ENCODE results near the gene CEBPA.

Gene CEBPA

DNA sequence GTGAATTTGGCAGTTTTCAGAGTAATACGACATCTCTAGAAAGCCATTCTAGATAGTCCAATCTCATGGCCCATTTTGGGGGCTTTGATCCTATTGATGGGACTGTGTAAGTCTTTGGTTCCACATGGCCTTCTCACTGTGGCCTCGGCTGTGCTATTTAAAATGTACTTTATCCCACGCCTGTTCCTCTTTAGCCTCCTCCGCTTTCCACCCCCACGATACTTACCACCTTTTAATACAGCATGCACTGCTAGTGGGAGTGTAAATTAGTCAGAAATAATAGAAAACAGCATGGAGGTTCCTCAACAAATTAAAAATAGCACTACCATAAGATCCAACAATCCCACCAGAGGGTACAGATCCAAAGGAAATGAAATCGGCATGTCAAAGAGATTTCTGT lies 42.8 kb upstream of the CEBPA start:
- no peak for TF ChIP-seq SPI1 (IDR thresholded peaks at IDR 0.05; ENCODE audit: borderline replicate concordance, low read depth)
- TF ChIP-seq, protein P1, sequence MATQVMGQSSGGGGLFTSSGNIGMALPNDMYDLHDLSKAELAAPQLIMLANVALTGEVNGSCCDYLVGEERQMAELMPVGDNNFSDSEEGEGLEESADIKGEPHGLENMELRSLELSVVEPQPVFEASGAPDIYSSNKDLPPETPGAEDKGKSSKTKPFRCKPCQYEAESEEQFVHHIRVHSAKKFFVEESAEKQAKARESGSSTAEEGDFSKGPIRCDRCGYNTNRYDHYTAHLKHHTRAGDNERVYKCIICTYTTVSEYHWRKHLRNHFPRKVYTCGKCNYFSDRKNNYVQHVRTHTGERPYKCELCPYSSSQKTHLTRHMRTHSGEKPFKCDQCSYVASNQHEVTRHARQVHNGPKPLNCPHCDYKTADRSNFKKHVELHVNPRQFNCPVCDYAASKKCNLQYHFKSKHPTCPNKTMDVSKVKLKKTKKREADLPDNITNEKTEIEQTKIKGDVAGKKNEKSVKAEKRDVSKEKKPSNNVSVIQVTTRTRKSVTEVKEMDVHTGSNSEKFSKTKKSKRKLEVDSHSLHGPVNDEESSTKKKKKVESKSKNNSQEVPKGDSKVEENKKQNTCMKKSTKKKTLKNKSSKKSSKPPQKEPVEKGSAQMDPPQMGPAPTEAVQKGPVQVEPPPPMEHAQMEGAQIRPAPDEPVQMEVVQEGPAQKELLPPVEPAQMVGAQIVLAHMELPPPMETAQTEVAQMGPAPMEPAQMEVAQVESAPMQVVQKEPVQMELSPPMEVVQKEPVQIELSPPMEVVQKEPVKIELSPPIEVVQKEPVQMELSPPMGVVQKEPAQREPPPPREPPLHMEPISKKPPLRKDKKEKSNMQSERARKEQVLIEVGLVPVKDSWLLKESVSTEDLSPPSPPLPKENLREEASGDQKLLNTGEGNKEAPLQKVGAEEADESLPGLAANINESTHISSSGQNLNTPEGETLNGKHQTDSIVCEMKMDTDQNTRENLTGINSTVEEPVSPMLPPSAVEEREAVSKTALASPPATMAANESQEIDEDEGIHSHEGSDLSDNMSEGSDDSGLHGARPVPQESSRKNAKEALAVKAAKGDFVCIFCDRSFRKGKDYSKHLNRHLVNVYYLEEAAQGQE (IDR thresholded peaks at IDR 0.05; ENCODE audit: insufficient replicate concordance, low read depth) = no peak
- TF ChIP-seq POLR2AphosphoS5 (IDR thresholded peaks at IDR 0.05; ENCODE audit: low read depth) = no peak
- H3K27me3 ChIP-seq (ENCODE audit: insufficient read depth, poor library complexity, severe bottlenecking) = no peaks in the 10 kb centered on the region
- H3K4me3 ChIP-seq (replicated peaks; ENCODE audit: insufficient read depth, low read length) = no peak overlapping the region
- H3K27ac ChIP-seq (replicated peaks) = no peak overlapping the region
- no peak for DNase-seq (ENCODE audit: low read depth in 1 of 2, low spot score in 1 of 2)

DNA sequence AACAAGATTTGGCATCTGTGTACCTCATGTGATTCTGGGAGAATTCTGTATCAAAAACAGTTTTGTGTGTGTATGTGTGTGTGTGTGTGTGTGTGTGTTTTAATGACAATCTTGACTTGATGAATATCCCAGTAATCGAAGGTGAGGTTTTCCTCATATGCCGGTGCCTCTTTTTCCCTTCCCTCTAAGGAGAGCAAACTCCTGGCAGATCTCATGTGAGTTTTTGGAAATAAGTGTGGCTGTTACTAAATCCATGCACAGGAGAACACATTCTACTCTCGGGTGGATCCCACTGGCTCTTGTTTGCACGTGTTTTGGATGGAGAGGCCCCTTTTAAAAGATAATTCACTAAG lies 42.2 kb upstream of the CEBPA start:
- no peak for TF ChIP-seq GABPA (IDR thresholded peaks at IDR 0.05; ENCODE audit: low read depth)
- TF ChIP-seq, protein P2, sequence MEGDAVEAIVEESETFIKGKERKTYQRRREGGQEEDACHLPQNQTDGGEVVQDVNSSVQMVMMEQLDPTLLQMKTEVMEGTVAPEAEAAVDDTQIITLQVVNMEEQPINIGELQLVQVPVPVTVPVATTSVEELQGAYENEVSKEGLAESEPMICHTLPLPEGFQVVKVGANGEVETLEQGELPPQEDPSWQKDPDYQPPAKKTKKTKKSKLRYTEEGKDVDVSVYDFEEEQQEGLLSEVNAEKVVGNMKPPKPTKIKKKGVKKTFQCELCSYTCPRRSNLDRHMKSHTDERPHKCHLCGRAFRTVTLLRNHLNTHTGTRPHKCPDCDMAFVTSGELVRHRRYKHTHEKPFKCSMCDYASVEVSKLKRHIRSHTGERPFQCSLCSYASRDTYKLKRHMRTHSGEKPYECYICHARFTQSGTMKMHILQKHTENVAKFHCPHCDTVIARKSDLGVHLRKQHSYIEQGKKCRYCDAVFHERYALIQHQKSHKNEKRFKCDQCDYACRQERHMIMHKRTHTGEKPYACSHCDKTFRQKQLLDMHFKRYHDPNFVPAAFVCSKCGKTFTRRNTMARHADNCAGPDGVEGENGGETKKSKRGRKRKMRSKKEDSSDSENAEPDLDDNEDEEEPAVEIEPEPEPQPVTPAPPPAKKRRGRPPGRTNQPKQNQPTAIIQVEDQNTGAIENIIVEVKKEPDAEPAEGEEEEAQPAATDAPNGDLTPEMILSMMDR (IDR thresholded peaks at IDR 0.05; ENCODE audit: insufficient read depth, low read length) = no peak
- no peak for TF ChIP-seq SPI1 (IDR thresholded peaks at IDR 0.05; ENCODE audit: borderline replicate concordance, low read depth)
- no peak for TF ChIP-seq POLR2AphosphoS5 (IDR thresholded peaks at IDR 0.05; ENCODE audit: low read depth)
- TF ChIP-seq, protein P1 (IDR thresholded peaks at IDR 0.05; ENCODE audit: insufficient replicate concordance, low read depth) = no peak
- DNase-seq (ENCODE audit: low read depth in 1 of 2, low spot score in 1 of 2) = no peak
- Histone ChIP-seq H3K27me3 (ENCODE audit: insufficient read depth, poor library complexity, severe bottlenecking) (no peaks in the 10 kb centered on the region), H3K4me3 (replicated peaks; ENCODE audit: insufficient read depth, low read length) (no peak overlapping the region), H3K27ac (replicated peaks) (no peak overlapping the region)

DNA sequence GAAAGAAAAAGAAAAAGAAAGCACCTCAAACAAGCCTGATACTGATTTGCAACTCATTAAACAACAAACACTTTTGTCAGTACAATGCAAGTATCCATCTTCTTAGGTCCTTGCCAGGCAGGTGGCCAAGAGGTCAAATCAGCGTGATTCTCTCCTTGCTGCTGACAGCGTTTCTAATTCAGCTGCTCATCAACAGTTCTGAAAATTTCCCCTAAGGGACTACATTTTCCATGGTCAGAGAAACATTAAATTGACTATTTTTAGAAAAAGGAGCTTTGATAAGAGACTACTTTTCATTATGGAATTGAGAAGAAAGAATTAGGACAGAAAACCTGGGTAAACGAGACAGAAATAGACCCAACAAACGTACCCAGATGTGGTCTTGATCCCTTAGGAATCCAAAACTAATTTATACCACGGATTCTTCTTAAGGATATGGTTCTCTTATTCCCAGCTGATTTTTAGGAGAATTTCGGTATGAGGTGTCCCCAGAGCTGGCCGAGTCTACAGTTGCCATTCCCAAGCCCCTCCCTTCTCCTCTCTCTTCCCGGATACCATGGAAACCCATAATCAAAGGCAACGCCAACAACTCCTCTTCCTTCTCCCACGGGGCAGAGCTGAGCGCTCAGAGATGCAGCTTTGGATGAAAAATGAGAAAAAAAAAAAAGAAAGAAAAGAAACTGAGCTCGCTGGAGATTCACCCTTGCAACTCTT lies 41.7 kb upstream of the CEBPA start:
- Histone ChIP-seq H3K4me3 (replicated peaks; ENCODE audit: insufficient read depth, low read length) (no peak overlapping the region), H3K27ac (replicated peaks) (no peak overlapping the region), H3K27me3 (ENCODE audit: insufficient read depth, poor library complexity, severe bottlenecking) (no peaks in the 10 kb centered on the region)
- TF ChIP-seq, protein P2 (IDR thresholded peaks at IDR 0.05; ENCODE audit: insufficient read depth, low read length) = no peak
- TF ChIP-seq POLR2AphosphoS5 (IDR thresholded peaks at IDR 0.05; ENCODE audit: low read depth) (no peak), SPI1 (IDR thresholded peaks at IDR 0.05; ENCODE audit: borderline replicate concordance, low read depth) (no peak), GABPA (IDR thresholded peaks at IDR 0.05; ENCODE audit: low read depth) (no peak)
- TF ChIP-seq, protein P1 (IDR thresholded peaks at IDR 0.05; ENCODE audit: insufficient replicate concordance, low read depth) = no peak
- no peak for DNase-seq (ENCODE audit: low read depth in 1 of 2, low spot score in 1 of 2)

All from HL-60 (cell line).